Testis (tissue), 2 donors: ENCODE measurements around the gene PTPRT.

Experiments
- CTCF ChIP-seq, 3 experiments: fragments of 450-650 bp in 2 of 3; fragments of 200-600 bp in 1 of 3; sonication (generic) in 1 of 3; IDR thresholded peaks; one replicate each; pipeline ENCODE4 v1.5.1; 2016 to 2019; ENCODE audit warnings: antibody characterized with exemption in 3 of 3, mild to moderate bottlenecking in 2 of 3, moderate library complexity in 1 of 3
- POLR2A ChIP-seq: fragments of 450-650 bp; IDR thresholded peaks from one replicate; pipeline ENCODE4 v1.6.1; 2017; ENCODE audit warnings: antibody characterized with exemption, mild to moderate bottlenecking, moderate library complexity

GRCh38 chr20:42361402-42361970 lies 828.2 kb downstream of the PTPRT start:
- TF ChIP-seq CTCF (IDR thresholded peaks at IDR 0.05) = no peak
- TF ChIP-seq POLR2A = no peak
